ENCODE data around the gene BCAT1.
A peak's percentile ranks its signal among the peaks of the same experiment; 100 is the strongest.
"Not testable (repeated sequence)": the region's sequence is repeated elsewhere in the genome, so short reads cannot be mapped to it uniquely, and the experiment has no call there.

BCAT1 gene

DNA sequence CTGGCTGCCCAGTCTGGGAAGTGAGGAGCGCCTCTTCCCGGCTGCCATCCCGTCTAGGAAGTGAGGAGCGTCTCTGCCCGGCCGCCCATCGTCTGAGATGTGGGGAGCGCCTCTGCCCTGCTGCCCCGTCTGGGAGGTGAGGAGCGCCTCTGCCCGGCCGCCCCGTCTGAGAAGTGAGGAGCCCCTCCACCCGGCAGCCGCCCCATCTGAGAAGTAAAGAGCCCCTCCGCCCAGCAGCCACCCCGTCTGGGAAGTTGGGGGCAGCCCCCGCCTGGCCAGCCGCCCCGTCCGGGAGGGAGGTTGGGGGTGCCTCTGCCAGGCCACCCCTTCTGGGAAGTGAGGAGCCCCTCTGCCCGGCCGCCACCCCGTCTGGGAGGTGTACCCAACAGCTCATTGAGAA, 22.8 kb downstream of the BCAT1 start:
- H3K4me1 ChIP-seq (ENCODE audit: control insufficient read depth, insufficient read depth, low read length, poor library complexity, severe bottlenecking); H3K4me3 ChIP-seq (ENCODE audit: extremely low read depth, insufficient read depth, low read length, poor library complexity, severe bottlenecking); H3K9me3 ChIP-seq (ENCODE audit: control insufficient read depth, low read length); H3K27ac ChIP-seq (ENCODE audit: low read depth, low read length, severe bottlenecking): not testable (repeated sequence)
- peaks cover 42% of the 10 kb centered on the region for H3K36me3 ChIP-seq (ENCODE audit: control insufficient read depth, insufficient read depth, low read length)
- 95 to 100% methylated on average over 4 to 9 of the region's 24 CpGs for WGBS, 2 experiments (ENCODE audit: insufficient coverage in 2 of 2)

DNA sequence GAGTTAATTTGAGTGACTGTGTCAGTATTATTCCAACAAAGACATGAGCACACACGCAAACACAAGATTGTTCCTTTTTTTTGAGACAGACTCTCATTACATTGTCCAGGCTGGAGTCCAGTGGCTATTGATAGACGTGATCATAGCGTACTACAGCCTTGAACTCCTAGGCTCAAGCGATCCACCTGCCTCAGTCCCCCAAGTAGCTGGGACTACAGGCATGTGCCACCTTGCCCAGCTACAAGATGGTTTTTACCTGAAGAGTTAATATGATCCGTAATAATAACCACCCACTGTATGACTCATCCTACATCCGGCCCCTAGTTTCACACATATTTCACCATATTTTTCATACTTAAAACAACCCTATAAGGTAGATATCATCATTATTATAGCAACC, 26.8 kb downstream of the BCAT1 start:
- Histone ChIP-seq H3K4me3 (ENCODE audit: extremely low read depth, insufficient read depth, low read length, poor library complexity, severe bottlenecking) (no peak overlapping the region), H3K36me3 (ENCODE audit: control insufficient read depth, insufficient read depth, low read length) (peaks cover 43% of the 10 kb centered on the region), H3K4me1 (ENCODE audit: control insufficient read depth, insufficient read depth, low read length, poor library complexity, severe bottlenecking) (no peaks in the 10 kb centered on the region), H3K9me3 (ENCODE audit: control insufficient read depth, low read length) (no peaks in the 10 kb centered on the region), H3K27ac (ENCODE audit: low read depth, low read length, severe bottlenecking) (no peak overlapping the region)
- WGBS, 2 experiments (ENCODE audit: insufficient coverage in 2 of 2) = 87 to 95% methylated on average over 4 to 5 of the region's 6 CpGs

DNA sequence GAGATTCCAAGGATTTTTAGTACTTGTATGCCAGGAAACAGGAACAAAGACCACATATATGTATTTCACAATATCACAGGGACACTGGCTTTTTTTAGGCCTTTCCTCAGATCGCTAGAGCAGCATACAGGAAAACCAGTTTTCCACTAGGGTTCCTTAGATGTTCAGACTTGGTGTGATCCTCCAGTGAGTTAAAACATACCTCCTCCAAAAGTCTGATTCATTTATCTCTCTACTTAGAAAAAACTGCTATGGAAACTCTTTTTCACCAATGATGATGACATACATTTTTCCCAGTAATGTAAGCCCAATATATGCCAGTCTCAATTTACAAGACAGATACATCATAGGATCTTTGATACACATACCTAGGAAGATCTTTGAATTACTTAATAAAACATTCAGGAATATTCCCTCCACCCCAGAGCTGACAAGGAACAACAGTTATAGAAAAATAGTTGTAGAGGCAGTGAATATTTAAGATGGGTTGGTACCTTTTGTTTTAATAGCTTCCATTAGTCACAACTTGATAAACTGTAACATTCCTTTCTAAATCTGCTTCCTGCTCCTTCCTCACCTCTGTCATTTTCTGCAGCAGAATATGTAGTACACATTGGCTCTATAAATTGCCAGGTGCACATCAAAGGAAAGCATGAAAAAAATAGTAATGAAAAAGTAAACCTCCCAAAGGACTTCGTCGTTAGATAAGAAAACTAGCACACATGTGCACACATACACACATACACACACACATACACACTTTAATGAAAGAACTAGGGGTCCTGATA, 27.5 kb downstream of the BCAT1 start:
- Histone ChIP-seq H3K9me3 (ENCODE audit: control insufficient read depth, low read length) (no peaks in the 10 kb centered on the region), H3K4me3 (ENCODE audit: extremely low read depth, insufficient read depth, low read length, poor library complexity, severe bottlenecking) (no peak overlapping the region)
- 100% methylated on average over 1 of the region's 3 CpGs for WGBS, 2 experiments (ENCODE audit: insufficient coverage in 2 of 2)

DNA sequence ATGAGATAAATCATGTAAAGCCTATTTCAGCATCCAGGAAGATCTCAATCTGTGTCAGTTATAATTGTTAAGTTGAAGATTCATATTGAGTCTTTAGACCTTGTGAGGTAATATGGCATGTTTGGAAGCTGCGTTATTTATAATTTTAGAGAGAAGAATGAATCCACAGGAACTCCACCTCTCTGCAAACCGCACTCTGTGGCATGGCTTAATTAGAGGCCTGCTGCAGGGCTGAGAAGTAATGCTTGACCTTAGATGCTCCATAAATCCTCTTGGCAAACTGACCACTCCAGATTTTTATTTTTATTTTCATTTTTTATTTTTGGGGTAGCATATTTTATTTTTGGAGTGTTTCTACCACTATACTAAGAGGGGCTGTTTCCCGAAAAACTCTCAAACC, 28.8 kb downstream of the BCAT1 start:
- 100% methylated on average over 1 of the region's 3 CpGs; no CpG with 5 or more reads in 1 of the 2 experiments for WGBS, 2 experiments (ENCODE audit: insufficient coverage in 2 of 2)
- H3K4me1 ChIP-seq (ENCODE audit: control insufficient read depth, insufficient read depth, low read length, poor library complexity, severe bottlenecking) = no peaks in the 10 kb centered on the region
- peaks cover 35% of the 10 kb centered on the region for H3K36me3 ChIP-seq (ENCODE audit: control insufficient read depth, insufficient read depth, low read length)
- no peak overlapping the region for H3K4me3 ChIP-seq (ENCODE audit: extremely low read depth, insufficient read depth, low read length, poor library complexity, severe bottlenecking)
- H3K27ac ChIP-seq (ENCODE audit: low read depth, low read length, severe bottlenecking) = no peak overlapping the region
- H3K9me3 ChIP-seq (ENCODE audit: control insufficient read depth, low read length) = no peaks in the 10 kb centered on the region

More for the DNA sequence above, 27.5 kb downstream of the BCAT1 start:
- Histone ChIP-seq H3K36me3 (ENCODE audit: control insufficient read depth, insufficient read depth, low read length) (peaks cover 39% of the 10 kb centered on the region), H3K4me1 (ENCODE audit: control insufficient read depth, insufficient read depth, low read length, poor library complexity, severe bottlenecking) (no peaks in the 10 kb centered on the region), H3K27ac (ENCODE audit: low read depth, low read length, severe bottlenecking) (no peak overlapping the region)

DNA sequence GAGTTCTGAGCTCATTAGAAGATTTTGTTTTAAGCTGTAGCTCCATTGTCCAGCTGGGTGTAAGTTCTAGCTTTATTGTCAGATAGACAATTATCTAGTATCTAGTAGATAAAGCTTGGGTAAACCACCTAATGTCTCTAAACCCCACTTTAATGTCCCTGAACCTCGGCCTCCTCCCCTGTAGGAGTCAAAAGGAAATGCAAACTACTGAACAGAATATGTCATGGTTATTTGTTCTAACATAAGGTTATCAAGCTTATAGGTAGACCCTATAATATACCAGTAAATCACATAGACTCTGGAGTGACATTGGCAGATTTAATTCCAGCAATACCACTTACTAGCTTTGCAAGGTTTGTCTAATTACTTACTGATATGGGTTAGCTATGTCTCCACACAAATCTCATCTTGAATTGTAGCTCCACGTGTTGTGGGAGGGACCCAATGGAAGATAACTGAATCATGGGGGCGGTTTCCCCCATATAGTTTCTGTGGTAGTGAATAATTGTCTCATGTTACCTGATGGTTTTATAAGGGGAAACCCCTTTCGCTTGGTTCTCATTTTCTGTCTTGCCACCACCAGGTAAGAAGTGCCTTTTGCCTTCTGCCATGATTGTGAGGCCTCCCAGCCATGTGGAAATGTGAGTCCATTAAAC, 29.4 kb downstream of the BCAT1 start:
- H3K9me3 ChIP-seq (ENCODE audit: control insufficient read depth, low read length) = no peaks in the 10 kb centered on the region
- no peak overlapping the region for H3K4me3 ChIP-seq (ENCODE audit: extremely low read depth, insufficient read depth, low read length, poor library complexity, severe bottlenecking)
- no peaks in the 10 kb centered on the region for H3K4me1 ChIP-seq (ENCODE audit: control insufficient read depth, insufficient read depth, low read length, poor library complexity, severe bottlenecking)
- 90 to 100% methylated on average over 1 to 3 of the region's 4 CpGs for WGBS, 2 experiments (ENCODE audit: insufficient coverage in 2 of 2)
- H3K36me3 ChIP-seq (ENCODE audit: control insufficient read depth, insufficient read depth, low read length) = peaks cover 31% of the 10 kb centered on the region
- H3K27ac ChIP-seq (ENCODE audit: low read depth, low read length, severe bottlenecking) = no peak overlapping the region

DNA sequence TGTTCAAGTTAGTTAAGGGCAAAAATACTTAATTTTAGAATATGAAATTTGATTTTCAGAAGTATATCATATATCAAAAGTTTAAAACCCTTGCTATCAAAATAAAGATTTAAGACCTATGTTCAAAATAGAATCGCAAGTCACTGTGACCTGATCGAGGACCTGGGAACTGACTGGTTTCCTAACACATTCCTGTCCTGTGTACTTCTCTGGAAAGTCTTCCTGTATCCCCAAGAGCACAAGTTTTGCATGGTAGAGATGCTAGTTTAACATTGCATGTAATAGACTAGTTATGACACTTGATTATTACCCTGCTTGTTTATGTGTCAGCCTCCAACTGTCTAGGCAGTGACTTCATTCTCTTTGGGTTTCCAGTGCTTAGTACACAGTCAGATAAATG, 30.3 kb downstream of the BCAT1 start:
- Histone ChIP-seq H3K27ac (ENCODE audit: low read depth, low read length, severe bottlenecking) (no peak overlapping the region), H3K4me1 (ENCODE audit: control insufficient read depth, insufficient read depth, low read length, poor library complexity, severe bottlenecking) (no peaks in the 10 kb centered on the region), H3K9me3 (ENCODE audit: control insufficient read depth, low read length) (no peaks in the 10 kb centered on the region), H3K4me3 (ENCODE audit: extremely low read depth, insufficient read depth, low read length, poor library complexity, severe bottlenecking) (no peak overlapping the region), H3K36me3 (ENCODE audit: control insufficient read depth, insufficient read depth, low read length) (peaks cover 38% of the 10 kb centered on the region)
- WGBS, 2 experiments (ENCODE audit: insufficient coverage in 2 of 2) = 50 to 58% methylated on average over 2 of the region's 2 CpGs

DNA sequence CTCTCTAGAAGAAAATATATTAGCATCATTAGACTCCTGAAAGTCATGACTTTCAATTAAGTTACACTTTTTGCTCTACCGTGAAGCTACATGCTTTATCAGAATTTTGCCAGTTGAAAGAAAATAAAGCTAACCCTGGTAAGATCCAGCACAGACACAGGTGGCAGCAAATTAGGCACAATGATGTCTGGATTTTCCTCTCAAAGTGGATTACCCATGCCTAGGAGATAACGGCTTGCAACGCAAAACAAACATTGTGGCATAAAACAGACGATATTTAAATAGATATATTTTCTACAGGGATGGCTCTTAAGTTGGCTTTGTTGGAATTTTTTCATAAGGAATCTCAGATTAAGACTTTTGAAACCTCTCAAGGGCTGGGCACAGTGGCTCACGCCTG, 33.4 kb downstream of the BCAT1 start:
- Histone ChIP-seq H3K4me3 (ENCODE audit: extremely low read depth, insufficient read depth, low read length, poor library complexity, severe bottlenecking) (no peak overlapping the region), H3K27ac (ENCODE audit: low read depth, low read length, severe bottlenecking) (no peak overlapping the region), H3K9me3 (ENCODE audit: control insufficient read depth, low read length) (no peaks in the 10 kb centered on the region), H3K36me3 (ENCODE audit: control insufficient read depth, insufficient read depth, low read length) (peaks cover 25% of the 10 kb centered on the region), H3K4me1 (ENCODE audit: control insufficient read depth, insufficient read depth, low read length, poor library complexity, severe bottlenecking) (peaks cover 8% of the 10 kb centered on the region)
- 91 to 100% methylated on average over 1 to 2 of the region's 5 CpGs for WGBS, 2 experiments (ENCODE audit: insufficient coverage in 2 of 2)

DNA sequence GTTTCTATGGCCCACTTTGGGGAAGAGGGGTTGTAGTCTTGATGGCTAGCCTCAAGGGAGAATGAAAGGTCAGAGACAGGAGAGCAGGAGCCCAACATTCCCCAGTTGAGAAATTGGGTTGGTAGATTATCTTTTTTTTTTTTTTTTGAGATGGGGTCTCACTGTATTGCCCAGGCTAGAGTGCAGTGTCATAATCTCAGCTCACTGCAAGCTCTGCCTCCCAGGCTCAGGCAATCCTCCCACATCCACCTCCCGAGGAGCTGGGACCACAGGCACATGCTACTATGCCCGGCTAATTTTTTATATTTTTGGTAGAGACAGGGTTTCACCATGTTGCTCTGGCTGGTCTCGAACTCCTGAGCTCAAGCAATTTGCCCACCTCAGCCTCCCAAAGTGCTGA, 34.9 kb downstream of the BCAT1 start:
- no peak overlapping the region for H3K4me3 ChIP-seq (ENCODE audit: extremely low read depth, insufficient read depth, low read length, poor library complexity, severe bottlenecking)
- H3K4me1 ChIP-seq (ENCODE audit: control insufficient read depth, insufficient read depth, low read length, poor library complexity, severe bottlenecking) = peaks cover 17% of the 10 kb centered on the region
- H3K9me3 ChIP-seq (ENCODE audit: control insufficient read depth, low read length) = no peaks in the 10 kb centered on the region
- WGBS, 2 experiments (ENCODE audit: insufficient coverage in 2 of 2) = 100% methylated on average over 1 of the region's 3 CpGs; no CpG with 5 or more reads in 1 of the 2 experiments
- H3K36me3 ChIP-seq (ENCODE audit: control insufficient read depth, insufficient read depth, low read length) = peaks cover 23% of the 10 kb centered on the region
- no peak overlapping the region for H3K27ac ChIP-seq (ENCODE audit: low read depth, low read length, severe bottlenecking)

DNA sequence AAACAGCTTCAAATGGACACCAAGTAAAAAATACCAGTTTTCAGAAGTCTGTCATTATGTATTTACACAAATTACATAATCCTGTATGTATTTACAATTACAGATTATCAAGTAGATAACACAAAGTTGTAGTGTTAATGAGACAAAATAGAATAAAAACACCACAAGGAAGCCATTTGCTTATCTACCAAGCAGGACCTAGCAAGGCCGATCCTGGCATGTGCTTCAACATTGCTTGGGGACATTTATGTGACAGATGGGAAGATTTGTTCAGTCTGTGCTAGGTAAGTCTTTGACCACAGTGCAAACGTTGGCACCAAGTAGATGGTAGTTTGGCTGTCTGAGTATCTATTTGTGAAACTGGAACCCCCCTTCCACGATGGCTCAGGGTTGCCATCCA, 35.8 kb downstream of the BCAT1 start:
- peaks cover 18% of the 10 kb centered on the region for H3K4me1 ChIP-seq (ENCODE audit: control insufficient read depth, insufficient read depth, low read length, poor library complexity, severe bottlenecking)
- no peaks in the 10 kb centered on the region for H3K9me3 ChIP-seq (ENCODE audit: control insufficient read depth, low read length)
- H3K27ac ChIP-seq (ENCODE audit: low read depth, low read length, severe bottlenecking) = no peak overlapping the region
- H3K4me3 ChIP-seq (ENCODE audit: extremely low read depth, insufficient read depth, low read length, poor library complexity, severe bottlenecking) = no peak overlapping the region
- WGBS, 2 experiments (ENCODE audit: insufficient coverage in 2 of 2) = 97 to 100% methylated on average over 2 to 3 of the region's 3 CpGs
- peaks cover 28% of the 10 kb centered on the region for H3K36me3 ChIP-seq (ENCODE audit: control insufficient read depth, insufficient read depth, low read length)

DNA sequence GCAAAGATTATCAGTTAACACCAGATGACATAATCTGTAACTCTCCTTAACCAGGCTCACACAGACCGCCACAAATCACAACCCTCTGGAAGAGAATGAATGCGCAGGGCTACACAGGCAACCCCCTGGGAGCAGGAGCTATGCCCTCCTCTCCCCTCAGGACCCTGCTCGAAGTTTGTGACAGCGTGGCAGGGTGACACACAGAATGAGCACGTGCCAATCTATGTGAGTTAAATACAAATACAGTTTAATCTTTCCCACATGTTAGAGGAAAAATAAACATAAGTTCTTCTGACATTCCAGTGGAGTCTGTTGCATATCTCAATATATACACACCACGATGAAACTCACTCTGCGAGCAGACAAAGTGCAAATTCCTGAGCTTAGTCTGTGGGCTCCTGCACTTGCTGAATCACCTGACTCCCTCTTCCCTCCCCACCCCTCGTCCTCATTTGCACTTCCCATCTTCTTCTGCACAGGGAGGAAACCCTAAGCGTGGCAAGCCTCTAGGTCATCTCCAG, 37.6 kb downstream of the BCAT1 start:
- Histone ChIP-seq H3K4me3 (ENCODE audit: extremely low read depth, insufficient read depth, low read length, poor library complexity, severe bottlenecking) (no peak overlapping the region), H3K4me1 (ENCODE audit: control insufficient read depth, insufficient read depth, low read length, poor library complexity, severe bottlenecking) (peaks cover 32% of the 10 kb centered on the region), H3K36me3 (ENCODE audit: control insufficient read depth, insufficient read depth, low read length) (peaks cover 29% of the 10 kb centered on the region), H3K27ac (ENCODE audit: low read depth, low read length, severe bottlenecking) (peak overlapping the region; percentile 46), H3K9me3 (ENCODE audit: control insufficient read depth, low read length) (no peaks in the 10 kb centered on the region)
- WGBS, 2 experiments (ENCODE audit: insufficient coverage in 2 of 2) = 67 to 75% methylated on average over 4 to 6 of the region's 9 CpGs

DNA sequence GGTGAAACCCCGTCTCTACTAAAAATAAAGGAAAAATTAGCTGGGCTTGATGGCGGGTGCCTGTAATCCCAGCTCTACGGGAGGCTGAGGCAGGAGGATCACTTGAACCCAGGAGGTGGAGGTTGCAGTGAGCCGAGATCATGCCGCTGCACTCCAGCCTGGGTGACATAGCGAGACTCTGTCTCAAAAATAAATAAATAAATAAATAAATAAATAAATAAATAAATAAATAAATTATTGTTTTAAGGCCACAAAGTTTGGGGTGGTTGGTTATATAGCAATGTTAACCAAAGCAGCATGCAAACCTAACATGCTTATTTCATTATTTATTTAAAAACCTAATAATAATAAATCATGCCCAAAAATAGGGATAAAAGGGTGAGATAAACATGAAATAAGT, 38.7 kb downstream of the BCAT1 start:
- 100% methylated on average over 3 of the region's 6 CpGs for WGBS, 2 experiments (ENCODE audit: insufficient coverage in 2 of 2)
- H3K27ac ChIP-seq (ENCODE audit: low read depth, low read length, severe bottlenecking); H3K4me3 ChIP-seq (ENCODE audit: extremely low read depth, insufficient read depth, low read length, poor library complexity, severe bottlenecking); H3K9me3 ChIP-seq (ENCODE audit: control insufficient read depth, low read length): not testable (repeated sequence)
- Histone ChIP-seq H3K4me1 (ENCODE audit: control insufficient read depth, insufficient read depth, low read length, poor library complexity, severe bottlenecking) (peaks cover 41% of the 10 kb centered on the region), H3K36me3 (ENCODE audit: control insufficient read depth, insufficient read depth, low read length) (peaks cover 29% of the 10 kb centered on the region)

Measured in mesodermal cell (in vitro differentiated cells).